Measurements from ENCODE around the gene CCL3.

- no peak for TF ChIP-seq POLR2AphosphoS5 (IDR thresholded peaks at IDR 0.05; ENCODE audit: low read depth, low read length)
- no peak for TF ChIP-seq POLR2A (IDR thresholded peaks at IDR 0.05; ENCODE audit: low read depth, low read length)
Measured at GRCh38 chr17:36069136-36069535, 20.8 kb downstream of the CCL3 start.

Data from GM12891 (cell line).